H9 (cell line): ENCODE measurements around the gene IGLL5. TPM values are rescaled to one million over a fixed set of nuclear protein-coding genes. Genes with fewer than 3 reads are reported as not detected.

Experiments used
- DNase-seq: peaks from one replicate; pipeline ENCODE4 v3.0.0-alpha.2; 2017
- H2AFZ ChIP-seq: one replicate; pipeline ENCODE4 v1.6.1; 2013; ENCODE audit warnings: mild to moderate bottlenecking, low read length, control low read depth, moderate library complexity
- H2AK5ac ChIP-seq: 2 replicates; pipeline ENCODE4 v1.6.1; 2013; ENCODE audit warnings: low read length, control low read depth, mixed read lengths; ENCODE audit not compliant: insufficient read length
- H2BK120ac ChIP-seq: one replicate; pipeline ENCODE4 v1.6.1; 2013; ENCODE audit warnings: low read depth, mild to moderate bottlenecking, low read length, control low read depth, inconsistent platforms; ENCODE audit not compliant: poor library complexity, severe bottlenecking
- H2BK12ac ChIP-seq: 2 replicates; pipeline ENCODE4 v1.6.1; 2013; ENCODE audit warnings: low read length, control low read depth, mixed read lengths, low read depth; ENCODE audit not compliant: insufficient read length
- H2BK15ac ChIP-seq: 2 replicates; pipeline ENCODE4 v1.6.1; 2013; ENCODE audit warnings: low read depth, low read length, control low read depth
- H2BK20ac ChIP-seq: one replicate; pipeline ENCODE4 v1.6.1; 2013; ENCODE audit warnings: low read depth, mild to moderate bottlenecking, low read length, control low read depth, inconsistent platforms; ENCODE audit not compliant: poor library complexity, severe bottlenecking
- H2BK5ac ChIP-seq: 2 replicates; pipeline ENCODE4 v1.6.1; 2013; ENCODE audit warnings: low read length, control low read depth, mixed read lengths; ENCODE audit not compliant: insufficient read length
- H3K14ac ChIP-seq: 2 replicates; pipeline ENCODE4 v1.6.1; 2013; ENCODE audit warnings: low read length, control low read depth; ENCODE audit not compliant: insufficient read depth
- H3K18ac ChIP-seq: 2 replicates; pipeline ENCODE4 v1.6.1; 2013; ENCODE audit warnings: low read depth, mild to moderate bottlenecking, mixed read lengths, low read length, control low read depth; ENCODE audit not compliant: insufficient read length
- H3K23ac ChIP-seq: 2 replicates; pipeline ENCODE4 v1.6.1; 2013; ENCODE audit warnings: low read length, control low read depth, mixed read lengths, low read depth; ENCODE audit not compliant: insufficient read length
- H3K23me2 ChIP-seq: 2 replicates; pipeline ENCODE4 v1.6.1; 2013; ENCODE audit warnings: low read depth, mild to moderate bottlenecking, mixed read lengths, low read length, control low read depth; ENCODE audit not compliant: insufficient read length, poor library complexity, severe bottlenecking
- H3K27ac ChIP-seq: 2 replicates; pipeline ENCODE4 v1.5.1; 2013; ENCODE audit warnings: low read length, control low read depth, mixed read lengths, low read depth; ENCODE audit not compliant: insufficient read length
- H3K27me3 ChIP-seq: 2 replicates; pipeline ENCODE4 v1.6.1; 2013; ENCODE audit warnings: low read length, control low read depth, inconsistent platforms; ENCODE audit not compliant: insufficient read depth
- H3K4ac ChIP-seq: 2 replicates; pipeline ENCODE4 v1.6.1; 2013; ENCODE audit warnings: low read depth, mild to moderate bottlenecking, control low read depth, inconsistent platforms, low read length, moderate library complexity
- H3K4me1 ChIP-seq: 2 replicates; pipeline ENCODE4 v1.6.1; 2013; ENCODE audit warnings: low read length, control low read depth, inconsistent platforms; ENCODE audit not compliant: insufficient read depth
- H3K4me2 ChIP-seq: 2 replicates; pipeline ENCODE4 v1.6.1; 2013; ENCODE audit warnings: low read length, control low read depth, mixed read lengths; ENCODE audit not compliant: insufficient read length, insufficient read depth
- H3K56ac ChIP-seq: 2 replicates; pipeline ENCODE4 v1.6.1; 2013; ENCODE audit warnings: low read depth, mild to moderate bottlenecking, mixed read lengths, low read length, control low read depth; ENCODE audit not compliant: insufficient read length
- H3K79me1 ChIP-seq: 2 replicates; pipeline ENCODE4 v1.6.1; 2013; ENCODE audit warnings: low read depth, mild to moderate bottlenecking, moderate library complexity, low read length, control low read depth, inconsistent platforms; ENCODE audit not compliant: insufficient read depth, poor library complexity, severe bottlenecking
- H3K79me2 ChIP-seq: 2 replicates; pipeline ENCODE4 v1.6.1; 2013; ENCODE audit warnings: low read length, control low read depth, inconsistent platforms; ENCODE audit not compliant: insufficient read depth
- H3K9ac ChIP-seq: 2 replicates; pipeline ENCODE4 v1.6.1; 2013; ENCODE audit warnings: low read length, control low read depth, mixed read lengths; ENCODE audit not compliant: insufficient read length; ENCODE audit errors: extremely low read depth
- H3K9me3 ChIP-seq: one replicate; pipeline ENCODE4 v1.6.1; 2013; ENCODE audit warnings: low read depth, low read length, inconsistent platforms; ENCODE audit not compliant: control insufficient read depth
- H3T11ph ChIP-seq: one replicate; pipeline ENCODE4 v1.6.1; 2013; ENCODE audit warnings: mild to moderate bottlenecking, low read length, control low read depth, inconsistent platforms
- H4K20me1 ChIP-seq: one replicate; pipeline ENCODE4 v1.6.1; 2013; ENCODE audit not compliant: control insufficient read depth, insufficient read length, insufficient read depth
- H4K5ac ChIP-seq: 2 replicates; pipeline ENCODE4 v1.6.1; 2013; ENCODE audit warnings: low read depth, mild to moderate bottlenecking, mixed read lengths, low read length, control low read depth; ENCODE audit not compliant: insufficient read length
- H4K8ac ChIP-seq: replicated peaks from 2 replicates; pipeline ENCODE4 v1.6.1; 2013; ENCODE audit warnings: low read length, control low read depth, mixed read lengths, low read depth; ENCODE audit not compliant: insufficient read length
- H4K91ac ChIP-seq: 2 replicates; pipeline ENCODE4 v1.6.1; 2013; ENCODE audit warnings: low read depth, mild to moderate bottlenecking, moderate library complexity, mixed read lengths, low read length, control low read depth; ENCODE audit not compliant: insufficient read length
- H3K27ac Mint-ChIP-seq, 3 experiments: 2 replicates in 2 of 3; 3 replicates in 1 of 3; pipeline ENCODE4 v1.8.0; 2020 to 2021; ENCODE audit warnings: mixed read lengths in 3 of 3, mild to moderate bottlenecking in 1 of 3, moderate library complexity in 1 of 3
- H3K27me3 Mint-ChIP-seq: 2 replicates; pipeline ENCODE4 v1.8.0; 2021; ENCODE audit warnings: low read depth, mild to moderate bottlenecking, moderate library complexity, mixed read lengths
- H3K36me3 Mint-ChIP-seq, 3 experiments: 2 replicates in 2 of 3; 3 replicates in 1 of 3; pipeline ENCODE4 v1.8.0; 2020 to 2021; ENCODE audit warnings: low read depth in 3 of 3, mixed read lengths in 3 of 3; ENCODE audit not compliant: insufficient read depth in 1 of 3
- H3K4me1 Mint-ChIP-seq, 2 experiments: 2 replicates each; pipeline ENCODE4 v1.8.0; 2020; ENCODE audit warnings: mixed read lengths in 2 of 2
- H3K4me3 Mint-ChIP-seq, 2 experiments: 2 replicates in 1 of 2; 3 replicates in 1 of 2; pipeline ENCODE4 v1.8.0; 2020 to 2021; ENCODE audit warnings: mild to moderate bottlenecking in 2 of 2, mixed read lengths in 2 of 2, moderate library complexity in 1 of 2
- H3K9me3 Mint-ChIP-seq, 2 experiments: 2 replicates in 1 of 2; 3 replicates in 1 of 2; pipeline ENCODE4 v1.8.0; 2020; ENCODE audit warnings: mild to moderate bottlenecking in 2 of 2, mixed read lengths in 2 of 2, moderate library complexity in 1 of 2
- CTCF ChIP-seq: fragments of 200-600 bp; sonication (generic); conservative IDR thresholded peaks from 3 replicates; pipeline ENCODE4 v1.8.0; 2021; ENCODE audit warnings: antibody characterized with exemption, mild to moderate bottlenecking
- WGBS: extraction: QIAGEN DNeasy Blood & Tissue Kit; methylation state at CpG from one replicate; pipeline ENCODE4 v1.1.7; 2013; ENCODE audit warnings: missing lambda C conversion rate, low lambda C conversion rate, mixed read lengths; ENCODE audit not compliant: insufficient read length; ENCODE audit errors: extremely low coverage; 5-methylcytosine and 5-hydroxymethylcytosine counted together
- total RNA-seq: library from RNA; stranded (reverse); gene quantifications from 2 replicates; pipeline ENCODE4 v1.2.1, GENCODE V29; 2021

IGLL5 gene
- total RNA-seq, 1 experiment from 2014 or later = not detected

GRCh38 chr22:22943521-22944267 lies 56.1 kb downstream of the IGLL5 start:
- Histone ChIP-seq H2AK5ac (no peak overlapping the region), H2BK5ac (no peak overlapping the region), H2AFZ (no peak overlapping the region), H4K8ac (no peak overlapping the region), H3K18ac (no peak overlapping the region), H3K14ac (no peak overlapping the region), H3K56ac (no peak overlapping the region), H3K4me1 (no peaks in the 10 kb centered on the region), H2BK20ac (no peak overlapping the region), H3K79me1 (no peaks in the 10 kb centered on the region), H2BK15ac (no peak overlapping the region), H4K20me1 (no peaks in the 10 kb centered on the region), H3K23ac (no peak overlapping the region), H3K9ac (no peak overlapping the region), H3K27me3 (no peaks in the 10 kb centered on the region; the same call in 1 of the 2 replicates), H4K5ac (no peak overlapping the region), H3K4me2 (no peak overlapping the region), H2BK12ac (no peak overlapping the region), H3K27ac (no peak overlapping the region), H3K9me3 (no peaks in the 10 kb centered on the region), H3K4ac (no peak overlapping the region), H3K23me2 (no peaks in the 10 kb centered on the region), H3T11ph (no peak overlapping the region), H4K91ac (no peak overlapping the region), H2BK120ac (no peak overlapping the region), H3K79me2 (no peaks in the 10 kb centered on the region)
- Mint-ChIP-seq H3K27ac (no peak overlapping the region), H3K27me3 (peaks cover 90% of the 10 kb centered on the region), H3K36me3 (no peaks in the 10 kb centered on the region; a peak in 1 of 7 replicates), H3K9me3 (no peaks in the 10 kb centered on the region), H3K4me3 (no peak overlapping the region), H3K4me1 (no peaks in the 10 kb centered on the region)
- TF ChIP-seq CTCF = 0 out of 3 replicates have a peak, but pooled peaks have one; percentile 21
- DNase-seq = peak; percentile 33
- WGBS = no CpG with 5 or more reads among the region's 14 CpGs
